ENCODE data around the gene HERC3.

Gene HERC3

GRCh38 chr4:88674979-88675378 lies 82.7 kb downstream of the HERC3 start:
- no peaks in the 10 kb centered on the region for H3K4me1 ChIP-seq (ENCODE audit: insufficient read depth, low read length, severe bottlenecking)
- H3K36me3 ChIP-seq (ENCODE audit: insufficient read depth, low read length), result peaks cover 8% of the 10 kb centered on the region; the same call in 1 of the 2 replicates
- no peak overlapping the region for H2AFZ ChIP-seq (ENCODE audit: low read length)
- H3K4me3 ChIP-seq (ENCODE audit: low read depth, low read length, poor library complexity, severe bottlenecking), result no peak overlapping the region
- H4K20me1 ChIP-seq (ENCODE audit: insufficient read depth, low read length), result no peaks in the 10 kb centered on the region
- H3K79me2 ChIP-seq (ENCODE audit: insufficient read depth, low read length), result no peaks in the 10 kb centered on the region
- H3K27ac ChIP-seq (ENCODE audit: low read depth, low read length, poor library complexity, severe bottlenecking), result no peak overlapping the region
- TF ChIP-seq EZH2 (IDR thresholded peaks at IDR 0.05; ENCODE audit: borderline replicate concordance, low read length), result no peak
- no peak for TF ChIP-seq CTCF (IDR thresholded peaks at IDR 0.05; ENCODE audit: low read length)
- no peaks in the 10 kb centered on the region for H3K27me3 ChIP-seq (ENCODE audit: insufficient read depth, low read length)
- no peak overlapping the region for H3K9ac ChIP-seq (ENCODE audit: low read length)
- H3K9me2 ChIP-seq (ENCODE audit: low read depth, low read length), result no peaks in the 10 kb centered on the region
- H3F3A ChIP-seq (ENCODE audit: insufficient read depth, low read length), result no peaks in the 10 kb centered on the region
- H3K9me3 ChIP-seq (ENCODE audit: low read length), result no peaks in the 10 kb centered on the region
- no peak overlapping the region for H3K4me2 ChIP-seq (ENCODE audit: low read length)

GRCh38 chr4:88675543-88675942 lies 83.3 kb downstream of the HERC3 start:
- no peaks in the 10 kb centered on the region for H3K79me2 ChIP-seq (ENCODE audit: insufficient read depth, low read length)
- no peaks in the 10 kb centered on the region for H3K9me3 ChIP-seq (ENCODE audit: low read length)
- no peak overlapping the region for H3K27ac ChIP-seq (ENCODE audit: low read depth, low read length, poor library complexity, severe bottlenecking)
- no peak overlapping the region for H2AFZ ChIP-seq (ENCODE audit: low read length)
- H3K4me1 ChIP-seq (ENCODE audit: insufficient read depth, low read length, severe bottlenecking), result no peaks in the 10 kb centered on the region
- H3K27me3 ChIP-seq (ENCODE audit: insufficient read depth, low read length), result no peaks in the 10 kb centered on the region
- H3K36me3 ChIP-seq (ENCODE audit: insufficient read depth, low read length), result peaks cover 13% of the 10 kb centered on the region
- H3K9ac ChIP-seq (ENCODE audit: low read length), result no peak overlapping the region
- no peaks in the 10 kb centered on the region for H4K20me1 ChIP-seq (ENCODE audit: insufficient read depth, low read length)
- H3K9me2 ChIP-seq (ENCODE audit: low read depth, low read length), result no peaks in the 10 kb centered on the region
- TF ChIP-seq EZH2 (IDR thresholded peaks at IDR 0.05; ENCODE audit: borderline replicate concordance, low read length) (no peak), CTCF (IDR thresholded peaks at IDR 0.05; ENCODE audit: low read length) (no peak)
- no peak overlapping the region for H3K4me3 ChIP-seq (ENCODE audit: low read depth, low read length, poor library complexity, severe bottlenecking)
- no peak overlapping the region for H3K4me2 ChIP-seq (ENCODE audit: low read length)
- H3F3A ChIP-seq (ENCODE audit: insufficient read depth, low read length), result no peaks in the 10 kb centered on the region

GRCh38 chr4:88681209-88681608 lies 88.9 kb downstream of the HERC3 start:
- H3K79me2 ChIP-seq (ENCODE audit: insufficient read depth, low read length), result no peaks in the 10 kb centered on the region
- no peaks in the 10 kb centered on the region for H3K9me3 ChIP-seq (ENCODE audit: low read length)
- no peak for TF ChIP-seq CTCF (IDR thresholded peaks at IDR 0.05; ENCODE audit: low read length)
- TF ChIP-seq EZH2 (IDR thresholded peaks at IDR 0.05; ENCODE audit: borderline replicate concordance, low read length), result no peak
- H3K9ac ChIP-seq (ENCODE audit: low read length), result no peak overlapping the region
- no peak overlapping the region for H3K27ac ChIP-seq (ENCODE audit: low read depth, low read length, poor library complexity, severe bottlenecking)
- no peaks in the 10 kb centered on the region for H3K9me2 ChIP-seq (ENCODE audit: low read depth, low read length)
- H2AFZ ChIP-seq (ENCODE audit: low read length), result no peak overlapping the region
- H3K4me3 ChIP-seq (ENCODE audit: low read depth, low read length, poor library complexity, severe bottlenecking), result no peak overlapping the region
- H3K4me2 ChIP-seq (ENCODE audit: low read length), result no peak overlapping the region
- H3K36me3 ChIP-seq (ENCODE audit: insufficient read depth, low read length), result peaks cover 23% of the 10 kb centered on the region
- H3K4me1 ChIP-seq (ENCODE audit: insufficient read depth, low read length, severe bottlenecking), result no peaks in the 10 kb centered on the region
- no peaks in the 10 kb centered on the region for H3F3A ChIP-seq (ENCODE audit: insufficient read depth, low read length)
- H3K27me3 ChIP-seq (ENCODE audit: insufficient read depth, low read length), result no peaks in the 10 kb centered on the region
- no peaks in the 10 kb centered on the region for H4K20me1 ChIP-seq (ENCODE audit: insufficient read depth, low read length)
